ENCODE measurements around the gene NDUFB5. TPM values are rescaled to one million over a fixed set of nuclear protein-coding genes. Genes with fewer than 3 reads are reported as not detected.

Gene NDUFB5
- total RNA-seq = 10 to 100 TPM; 55.6 to 62.5 TPM
- polyA plus RNA-seq = 10 to 100 TPM; 63.7 to 94.5 (median 76.3) TPM
- 13.0 to 21.3 (median 17.8) reads per million in 6 experiments for total RNA-seq

GRCh38 chr3:179604321-179605078 lies at the start of gene NDUFB5, which contains the start of gene MRPL47:
NDUFB5 (plus strand) TSS chr3:179604794; CDS start chr3:179604816, 22 bp downstream.
MRPL47 (minus strand) TSS chr3:179604638; CDS start chr3:179604624, 14 bp downstream.
- Mint-ChIP-seq H3K36me3 (peaks cover 5 to 37% (median 7%) of the 10 kb centered on the region in 3 donors), H3K4me1 (peaks cover 19 to 71% (median 43%) of the 10 kb centered on the region in 4 donors), H3K4me3 (peak within 1 kb of the TSS; percentile 95 to 100 (median 98)), H3K27me3 (no peaks in the 10 kb centered on the region), H3K9me3 (no peaks in the 10 kb centered on the region), H3K27ac (peak within 1 kb of the TSS; percentile 97 to 100 (median 99))
- ATAC-seq (peak; percentile 99), DNase-seq (peak; percentile 74 to 96 (median 92))
- POLR2A ChIA-PET = interaction anchor here (0.8 to 1.6 kb wide), 8 partner anchors 10 to 998 kb away, joined by 3 to 9 read pairs (median 4); partner anchors contain the start of genes ACTL6A, TTC14, USP13 and ZNF639

- no peak overlapping the region for H3K27ac Mint-ChIP-seq
- no peak overlapping the region for H3K4me3 Mint-ChIP-seq
Measured at GRCh38 chr3:179558742-179559364, 45.7 kb upstream of the NDUFB5 start.

GRCh38 chr3:179560791-179561190 lies 43.8 kb upstream of the NDUFB5 start:
- H3K27me3 Mint-ChIP-seq = peaks cover 0 to 3% (median 0%) of the 10 kb centered on the region in 5 donors
- H3K36me3 Mint-ChIP-seq = no peaks in the 10 kb centered on the region
- H3K4me1 Mint-ChIP-seq = peaks cover 11 to 32% (median 29%) of the 10 kb centered on the region in 4 donors
- H3K27ac Mint-ChIP-seq = no peak overlapping the region
- DNase-seq = no peak
- no peak for ATAC-seq
- H3K4me3 Mint-ChIP-seq = no peak overlapping the region
- H3K9me3 Mint-ChIP-seq = no peaks in the 10 kb centered on the region
- POLR2A ChIA-PET = interaction anchor here (0.6 to 0.7 kb wide), 2 partner anchors 237 to 490 kb away, joined by 3 to 4 read pairs; no protein-coding TSS in a partner anchor

More at GRCh38 chr3:179558742-179559364, 45.7 kb upstream of the NDUFB5 start:
- Mint-ChIP-seq H3K36me3 (no peaks in the 10 kb centered on the region), H3K27me3 (peaks cover 0 to 4% (median 2%) of the 10 kb centered on the region in 5 donors), H3K4me1 (peaks cover 6 to 15% (median 11%) of the 10 kb centered on the region in 4 donors), H3K9me3 (no peaks in the 10 kb centered on the region)
- no peak for ATAC-seq
- DNase-seq = peak in 6 of 10 donors; percentile 6 to 37 (median 15)
- POLR2A ChIA-PET = no interaction called here

GRCh38 chr3:179562591-179563270 lies 41.9 kb upstream of the NDUFB5 start, which contains the start of gene ACTL6A:
ACTL6A (plus strand) TSS chr3:179562926; CDS start chr3:179563093, 167 bp downstream.
- ATAC-seq (peak; percentile 93 to 94), DNase-seq (peak; percentile 92 to 99 (median 96))
- peak within 1 kb of the TSS; percentile 89 to 97 (median 96) for H3K27ac Mint-ChIP-seq
- no peaks in the 10 kb centered on the region for H3K9me3 Mint-ChIP-seq
- peak within 1 kb of the TSS; percentile 95 to 99 (median 98) for H3K4me3 Mint-ChIP-seq
- H3K4me1 Mint-ChIP-seq = peaks cover 16 to 38% (median 37%) of the 10 kb centered on the region in 4 donors
- no peaks in the 10 kb centered on the region for H3K36me3 Mint-ChIP-seq
- peaks cover 0 to 3% (median 0%) of the 10 kb centered on the region in 5 donors for H3K27me3 Mint-ChIP-seq
- POLR2A ChIA-PET = interaction anchor here (0.6 to 1.8 kb wide), 6 partner anchors 11 to 414 kb away, joined by 3 to 9 read pairs (median 4); partner anchors contain the start of genes MFN1, MRPL47, NDUFB5 and PIK3CA

- peaks cover 16 to 39% (median 39%) of the 10 kb centered on the region in 4 donors for H3K4me1 Mint-ChIP-seq
- peak overlapping the region; percentile 90 to 99 (median 98) for H3K4me3 Mint-ChIP-seq
- POLR2A ChIA-PET = interaction anchor here (0.5 to 1.3 kb wide), 2 partner anchors 18 to 89 kb away, joined by 3 read pairs; partner anchors contain the start of gene USP13
- peak overlapping the region; percentile 85 to 96 (median 92) for H3K27ac Mint-ChIP-seq
- no peaks in the 10 kb centered on the region for H3K9me3 Mint-ChIP-seq
- H3K36me3 Mint-ChIP-seq = no peaks in the 10 kb centered on the region
- H3K27me3 Mint-ChIP-seq = peaks cover 0 to 3% (median 0%) of the 10 kb centered on the region in 5 donors
- peak; percentile 59 to 66 for ATAC-seq
- peak; percentile 48 to 79 (median 58) for DNase-seq
Measured at GRCh38 chr3:179563271-179563783, 41.3 kb upstream of the NDUFB5 start.

- Mint-ChIP-seq H3K36me3 (peaks cover 0 to 11% (median 0%) of the 10 kb centered on the region in 3 donors), H3K4me3 (peak overlapping the region in 3 of 10 donors; percentile 0 to 43 (median 14)), H3K27ac (peak overlapping the region in 5 of 10 donors; percentile 34 to 85 (median 49)), H3K4me1 (peaks cover 18 to 43% (median 41%) of the 10 kb centered on the region in 4 donors), H3K27me3 (peaks cover 0 to 3% (median 0%) of the 10 kb centered on the region in 5 donors), H3K9me3 (no peaks in the 10 kb centered on the region)
- POLR2A ChIA-PET = no interaction called here
- ATAC-seq (no peak), DNase-seq (no peak)
Measured at GRCh38 chr3:179565496-179565895, 39.1 kb upstream of the NDUFB5 start.

- no peaks in the 10 kb centered on the region for H3K9me3 Mint-ChIP-seq
- no peaks in the 10 kb centered on the region for H3K27me3 Mint-ChIP-seq
- no peaks in the 10 kb centered on the region for H3K4me1 Mint-ChIP-seq
- peaks cover 0 to 72% (median 13%) of the 10 kb centered on the region in 3 donors for H3K36me3 Mint-ChIP-seq
- ATAC-seq (no peak), DNase-seq (no peak)
- peak overlapping the region in 3 of 10 donors; percentile 8 to 69 (median 8) for H3K27ac Mint-ChIP-seq
- POLR2A ChIA-PET = interaction anchor here (1.3 kb wide), 1 partner anchor 18 kb away, joined by 3 read pairs; the partner anchor contains the start of gene ACTL6A
- H3K4me3 Mint-ChIP-seq = no peak overlapping the region
Measured at GRCh38 chr3:179580992-179581391, 23.6 kb upstream of the NDUFB5 start.

GRCh38 chr3:179589143-179589542 lies 15.5 kb upstream of the NDUFB5 start:
- DNase-seq = no peak
- no peaks in the 10 kb centered on the region for H3K27me3 Mint-ChIP-seq
- H3K27ac Mint-ChIP-seq = no peak overlapping the region
- ATAC-seq = no peak
- H3K4me3 Mint-ChIP-seq = no peak overlapping the region
- H3K36me3 Mint-ChIP-seq = peaks cover 3 to 81% (median 6%) of the 10 kb centered on the region in 3 donors
- H3K9me3 Mint-ChIP-seq = no peaks in the 10 kb centered on the region
- POLR2A ChIA-PET = no interaction called here
- peaks cover 0 to 2% (median 0%) of the 10 kb centered on the region in 4 donors for H3K4me1 Mint-ChIP-seq

GRCh38 chr3:179590669-179591068 lies 13.9 kb upstream of the NDUFB5 start:
- Mint-ChIP-seq H3K27me3 (no peaks in the 10 kb centered on the region), H3K27ac (peak overlapping the region in 4 of 10 donors; percentile 0 to 61 (median 7)), H3K9me3 (no peaks in the 10 kb centered on the region), H3K36me3 (peaks cover 3 to 84% (median 6%) of the 10 kb centered on the region in 3 donors), H3K4me1 (peaks cover 0 to 2% (median 0%) of the 10 kb centered on the region in 4 donors), H3K4me3 (no peak overlapping the region)
- DNase-seq (no peak), ATAC-seq (no peak)
- POLR2A ChIA-PET = no interaction called here

- Mint-ChIP-seq H3K4me3 (no peak overlapping the region), H3K27me3 (no peaks in the 10 kb centered on the region), H3K36me3 (peaks cover 3 to 82% (median 6%) of the 10 kb centered on the region in 3 donors), H3K27ac (peak overlapping the region in 5 of 10 donors; percentile 1 to 41 (median 26)), H3K9me3 (no peaks in the 10 kb centered on the region), H3K4me1 (peaks cover 0 to 2% (median 0%) of the 10 kb centered on the region in 4 donors)
- POLR2A ChIA-PET = no interaction called here
- ATAC-seq (no peak), DNase-seq (no peak)
Measured at GRCh38 chr3:179591313-179591712, 13.3 kb upstream of the NDUFB5 start.

GRCh38 chr3:179599531-179599930 lies 5.1 kb upstream of the NDUFB5 start:
- Mint-ChIP-seq H3K9me3 (no peaks in the 10 kb centered on the region), H3K27me3 (no peaks in the 10 kb centered on the region), H3K4me3 (no peak overlapping the region), H3K4me1 (peaks cover 3 to 33% (median 13%) of the 10 kb centered on the region in 4 donors), H3K36me3 (peaks cover under 1 to 69% (median 7%) of the 10 kb centered on the region in 3 donors), H3K27ac (no peak overlapping the region)
- POLR2A ChIA-PET = no interaction called here
- ATAC-seq (no peak), DNase-seq (no peak)
